HepG2 (cell line): ENCODE results near the gene ODC1. TPM values are rescaled to one million over a fixed set of nuclear protein-coding genes. Genes with fewer than 3 reads are reported as not detected.

ENCODE experiments used
- ATF1 ChIP-seq: IDR thresholded peaks from 2 replicates; pipeline ENCODE4 v1.6.1; 2016; ENCODE audit warnings: mild to moderate bottlenecking, control low read depth
- FOSL1 ChIP-seq: sonication (generic); formaldehyde crosslinking; IDR thresholded peaks from 2 replicates; pipeline ENCODE4 v1.9.0; 2021; ENCODE audit warnings: missing genetic modification reagents, borderline replicate concordance
- GABPA ChIP-seq, 2 experiments: IDR thresholded peaks; 2 replicates each; pipeline ENCODE4 v1.6.1; 2011 to 2016; ENCODE audit warnings: low read depth in 2 of 2, low read length in 1 of 2, missing biosample characterization in 1 of 2, missing genetic modification characterization in 1 of 2
- GATAD2A ChIP-seq: IDR thresholded peaks from 2 replicates; pipeline ENCODE4 v1.6.1; 2016
- HDAC1 ChIP-seq: sonication (generic); formaldehyde crosslinking; IDR thresholded peaks from 2 replicates; pipeline ENCODE4 v1.5.1; 2020; ENCODE audit warnings: mild to moderate bottlenecking, missing genetic modification reagents
- HDAC6 ChIP-seq: fragments of 200-600 bp; sonication (generic); IDR thresholded peaks from 2 replicates; pipeline ENCODE4 v1.7.0; 2017; ENCODE audit warnings: mild to moderate bottlenecking, antibody characterized with exemption, low read length, low read depth
- MAFG ChIP-seq: sonication (generic); formaldehyde crosslinking; IDR thresholded peaks from 2 replicates; pipeline ENCODE4 v1.5.1; 2020; ENCODE audit warnings: mild to moderate bottlenecking, missing genetic modification reagents
- PITX1 ChIP-seq: sonication (generic); formaldehyde crosslinking; IDR thresholded peaks from 2 replicates; pipeline ENCODE4 v1.5.1; 2020; ENCODE audit warnings: mild to moderate bottlenecking, missing genetic modification reagents
- RARA ChIP-seq: IDR thresholded peaks from 2 replicates; pipeline ENCODE4 v1.6.1; 2016; ENCODE audit warnings: missing genetic modification reagents, missing compliant biosample characterization
- TP53 ChIP-seq: sonication (generic); formaldehyde crosslinking; conservative IDR thresholded peaks from 2 replicates; pipeline ENCODE4 v1.4.0; 2020; ENCODE audit warnings: missing genetic modification reagents
- ZFP36L2 ChIP-seq: sonication (generic); formaldehyde crosslinking; IDR thresholded peaks from 2 replicates; pipeline ENCODE4 v1.4.0; 2020; ENCODE audit warnings: missing genetic modification reagents
- ZNF350 ChIP-seq: sonication (generic); formaldehyde crosslinking; IDR thresholded peaks from 2 replicates; pipeline ENCODE4 v1.4.0; 2020; ENCODE audit warnings: mild to moderate bottlenecking, low read depth, missing genetic modification reagents, borderline replicate concordance
- polyA plus RNA-seq, 8 experiments: library from polyadenylated mRNA; depleted of rRNA in 3 of 8; stranded (reverse) in 7 of 8; unstranded in 1 of 8; fragments of >200 nt; fragmentation: Illumina TruSeq in 4 of 8; extraction: Trizol in 4 of 8; gene quantifications; 2 replicates each; pipeline versions ENCODE4 v1.2.1 to v1.2.3, GENCODE V29; 2011 to 2016; ENCODE audit warnings: low read depth in 4 of 8, missing spikeins in 1 of 8, mixed read lengths in 1 of 8; ENCODE audit not compliant: insufficient read depth in 1 of 8
- total RNA-seq, 5 experiments: library from RNA; depleted of rRNA; stranded (reverse); fragments of >200 nt; fragmentation: Illumina TruSeq; extraction: Trizol; gene quantifications; 2 replicates each; pipeline ENCODE4 v1.2.3, GENCODE V29; 2016; ENCODE audit warnings: low read depth in 1 of 5
- TF ChIP-seq, protein P1 (sequence below): IDR thresholded peaks from 2 replicates; pipeline ENCODE4 v1.6.1; 2016; ENCODE audit warnings: missing compliant biosample characterization, missing genetic modification reagents, borderline replicate concordance
- TF ChIP-seq, protein P2 (sequence below): sonication (generic); formaldehyde crosslinking; IDR thresholded peaks from 2 replicates; pipeline ENCODE4 v1.4.0; 2020; ENCODE audit warnings: missing genetic modification reagents
- TF ChIP-seq, protein P3 (sequence below): sonication (generic); formaldehyde crosslinking; IDR thresholded peaks from 2 replicates; pipeline ENCODE4 v1.5.1; 2020; ENCODE audit warnings: mild to moderate bottlenecking, missing genetic modification reagents, moderate library complexity
- TF ChIP-seq, protein P4 (sequence below): sonication (generic); formaldehyde crosslinking; IDR thresholded peaks from 2 replicates; pipeline ENCODE4 v1.5.0; 2020; ENCODE audit warnings: mild to moderate bottlenecking, missing genetic modification reagents, borderline replicate concordance
- TF ChIP-seq, protein P5 (sequence below): sonication (generic); formaldehyde crosslinking; IDR thresholded peaks from 2 replicates; pipeline ENCODE4 v1.4.0; 2020; ENCODE audit warnings: missing genetic modification reagents

Gene ODC1
- total and polyA plus RNA-seq, 2 of the 13 experiments (the other 11 are each of a cell fraction or from before 2014, with no cell fraction given), result 142 to 371 TPM

DNA sequence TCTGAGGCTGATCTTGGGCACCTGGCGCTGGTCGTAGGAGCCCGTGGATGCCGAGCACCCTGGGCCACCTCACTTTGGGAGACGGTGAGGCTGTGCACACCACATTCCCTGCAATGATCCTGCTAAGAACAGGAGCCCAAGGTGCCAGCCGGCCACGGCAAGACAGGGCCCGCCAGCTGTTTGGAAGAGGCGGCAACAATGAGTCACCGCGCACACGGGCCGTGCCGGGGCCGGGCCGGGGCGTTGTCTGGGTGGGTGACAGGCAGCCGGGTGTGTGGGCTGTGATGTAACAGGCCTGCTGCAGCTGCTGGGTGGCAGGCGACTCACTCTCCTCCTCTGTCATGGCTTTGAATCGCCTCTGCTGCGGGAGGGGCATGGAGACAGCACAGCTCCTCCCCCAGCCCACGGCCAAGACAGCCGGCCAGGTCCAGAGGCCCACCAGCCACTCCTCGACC is 49.7 kb upstream of the ODC1 start (continued):
- TF ChIP-seq RARA (CRISPR knock-in tag), result peak; percentile 64
- peak; percentile 35; the same call in 1 of the 2 replicates for TF ChIP-seq ZNF350 (CRISPR knock-in tag)
- no peak for TF ChIP-seq ATF1 (CRISPR knock-in tag)
- TF ChIP-seq, protein P1, sequence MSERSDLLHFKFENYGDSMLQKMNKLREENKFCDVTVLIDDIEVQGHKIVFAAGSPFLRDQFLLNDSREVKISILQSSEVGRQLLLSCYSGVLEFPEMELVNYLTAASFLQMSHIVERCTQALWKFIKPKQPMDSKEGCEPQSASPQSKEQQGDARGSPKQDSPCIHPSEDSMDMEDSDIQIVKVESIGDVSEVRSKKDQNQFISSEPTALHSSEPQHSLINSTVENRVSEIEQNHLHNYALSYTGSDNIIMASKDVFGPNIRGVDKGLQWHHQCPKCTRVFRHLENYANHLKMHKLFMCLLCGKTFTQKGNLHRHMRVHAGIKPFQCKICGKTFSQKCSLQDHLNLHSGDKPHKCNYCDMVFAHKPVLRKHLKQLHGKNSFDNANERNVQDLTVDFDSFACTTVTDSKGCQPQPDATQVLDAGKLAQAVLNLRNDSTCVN (CRISPR knock-in tag), result 0 out of 2 replicates have a peak, but pooled peaks have one; percentile 32
- no peak for TF ChIP-seq GABPA (IDR thresholded peaks at IDR 0.05; ENCODE audit: low read depth, low read length)
- no peak for TF ChIP-seq GABPA (CRISPR knock-in tag; IDR thresholded peaks at IDR 0.05; ENCODE audit: low read depth)
- TF ChIP-seq HDAC1, result peak; percentile 53; the same call in 1 of the 2 replicates
- TF ChIP-seq, protein P2, sequence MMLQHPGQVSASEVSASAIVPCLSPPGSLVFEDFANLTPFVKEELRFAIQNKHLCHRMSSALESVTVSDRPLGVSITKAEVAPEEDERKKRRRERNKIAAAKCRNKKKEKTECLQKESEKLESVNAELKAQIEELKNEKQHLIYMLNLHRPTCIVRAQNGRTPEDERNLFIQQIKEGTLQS, result peak; percentile 81
- TF ChIP-seq GATAD2A (CRISPR knock-in tag), result 0 out of 2 replicates have a peak, but pooled peaks have one; percentile 30
- TF ChIP-seq TP53 (CRISPR knock-in tag), result no peak
- TF ChIP-seq HDAC6, result no peak
- TF ChIP-seq, protein P3, sequence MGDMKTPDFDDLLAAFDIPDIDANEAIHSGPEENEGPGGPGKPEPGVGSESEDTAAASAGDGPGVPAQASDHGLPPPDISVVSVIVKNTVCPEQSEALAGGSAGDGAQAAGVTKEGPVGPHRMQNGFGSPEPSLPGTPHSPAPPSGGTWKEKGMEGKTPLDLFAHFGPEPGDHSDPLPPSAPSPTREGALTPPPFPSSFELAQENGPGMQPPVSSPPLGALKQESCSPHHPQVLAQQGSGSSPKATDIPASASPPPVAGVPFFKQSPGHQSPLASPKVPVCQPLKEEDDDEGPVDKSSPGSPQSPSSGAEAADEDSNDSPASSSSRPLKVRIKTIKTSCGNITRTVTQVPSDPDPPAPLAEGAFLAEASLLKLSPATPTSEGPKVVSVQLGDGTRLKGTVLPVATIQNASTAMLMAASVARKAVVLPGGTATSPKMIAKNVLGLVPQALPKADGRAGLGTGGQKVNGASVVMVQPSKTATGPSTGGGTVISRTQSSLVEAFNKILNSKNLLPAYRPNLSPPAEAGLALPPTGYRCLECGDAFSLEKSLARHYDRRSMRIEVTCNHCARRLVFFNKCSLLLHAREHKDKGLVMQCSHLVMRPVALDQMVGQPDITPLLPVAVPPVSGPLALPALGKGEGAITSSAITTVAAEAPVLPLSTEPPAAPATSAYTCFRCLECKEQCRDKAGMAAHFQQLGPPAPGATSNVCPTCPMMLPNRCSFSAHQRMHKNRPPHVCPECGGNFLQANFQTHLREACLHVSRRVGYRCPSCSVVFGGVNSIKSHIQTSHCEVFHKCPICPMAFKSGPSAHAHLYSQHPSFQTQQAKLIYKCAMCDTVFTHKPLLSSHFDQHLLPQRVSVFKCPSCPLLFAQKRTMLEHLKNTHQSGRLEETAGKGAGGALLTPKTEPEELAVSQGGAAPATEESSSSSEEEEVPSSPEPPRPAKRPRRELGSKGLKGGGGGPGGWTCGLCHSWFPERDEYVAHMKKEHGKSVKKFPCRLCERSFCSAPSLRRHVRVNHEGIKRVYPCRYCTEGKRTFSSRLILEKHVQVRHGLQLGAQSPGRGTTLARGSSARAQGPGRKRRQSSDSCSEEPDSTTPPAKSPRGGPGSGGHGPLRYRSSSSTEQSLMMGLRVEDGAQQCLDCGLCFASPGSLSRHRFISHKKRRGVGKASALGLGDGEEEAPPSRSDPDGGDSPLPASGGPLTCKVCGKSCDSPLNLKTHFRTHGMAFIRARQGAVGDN (CRISPR knock-in tag), result peak; percentile 58; the same call in 1 of the 2 replicates
- peak; percentile 66 for TF ChIP-seq FOSL1 (CRISPR knock-in tag)
- TF ChIP-seq PITX1 (CRISPR knock-in tag), result no peak
- TF ChIP-seq, protein P4, sequence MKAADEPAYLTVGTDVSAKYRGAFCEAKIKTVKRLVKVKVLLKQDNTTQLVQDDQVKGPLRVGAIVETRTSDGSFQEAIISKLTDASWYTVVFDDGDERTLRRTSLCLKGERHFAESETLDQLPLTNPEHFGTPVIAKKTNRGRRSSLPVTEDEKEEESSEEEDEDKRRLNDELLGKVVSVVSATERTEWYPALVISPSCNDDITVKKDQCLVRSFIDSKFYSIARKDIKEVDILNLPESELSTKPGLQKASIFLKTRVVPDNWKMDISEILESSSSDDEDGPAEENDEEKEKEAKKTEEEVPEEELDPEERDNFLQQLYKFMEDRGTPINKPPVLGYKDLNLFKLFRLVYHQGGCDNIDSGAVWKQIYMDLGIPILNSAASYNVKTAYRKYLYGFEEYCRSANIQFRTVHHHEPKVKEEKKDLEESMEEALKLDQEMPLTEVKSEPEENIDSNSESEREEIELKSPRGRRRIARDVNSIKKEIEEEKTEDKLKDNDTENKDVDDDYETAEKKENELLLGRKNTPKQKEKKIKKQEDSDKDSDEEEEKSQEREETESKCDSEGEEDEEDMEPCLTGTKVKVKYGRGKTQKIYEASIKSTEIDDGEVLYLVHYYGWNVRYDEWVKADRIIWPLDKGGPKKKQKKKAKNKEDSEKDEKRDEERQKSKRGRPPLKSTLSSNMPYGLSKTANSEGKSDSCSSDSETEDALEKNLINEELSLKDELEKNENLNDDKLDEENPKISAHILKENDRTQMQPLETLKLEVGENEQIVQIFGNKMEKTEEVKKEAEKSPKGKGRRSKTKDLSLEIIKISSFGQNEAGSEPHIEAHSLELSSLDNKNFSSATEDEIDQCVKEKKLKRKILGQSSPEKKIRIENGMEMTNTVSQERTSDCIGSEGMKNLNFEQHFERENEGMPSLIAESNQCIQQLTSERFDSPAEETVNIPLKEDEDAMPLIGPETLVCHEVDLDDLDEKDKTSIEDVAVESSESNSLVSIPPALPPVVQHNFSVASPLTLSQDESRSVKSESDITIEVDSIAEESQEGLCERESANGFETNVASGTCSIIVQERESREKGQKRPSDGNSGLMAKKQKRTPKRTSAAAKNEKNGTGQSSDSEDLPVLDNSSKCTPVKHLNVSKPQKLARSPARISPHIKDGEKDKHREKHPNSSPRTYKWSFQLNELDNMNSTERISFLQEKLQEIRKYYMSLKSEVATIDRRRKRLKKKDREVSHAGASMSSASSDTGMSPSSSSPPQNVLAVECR (CRISPR knock-in tag), result 0 out of 2 replicates have a peak, but pooled peaks have one; percentile 15
- no peak for TF ChIP-seq MAFG (CRISPR knock-in tag)
- TF ChIP-seq, protein P5, sequence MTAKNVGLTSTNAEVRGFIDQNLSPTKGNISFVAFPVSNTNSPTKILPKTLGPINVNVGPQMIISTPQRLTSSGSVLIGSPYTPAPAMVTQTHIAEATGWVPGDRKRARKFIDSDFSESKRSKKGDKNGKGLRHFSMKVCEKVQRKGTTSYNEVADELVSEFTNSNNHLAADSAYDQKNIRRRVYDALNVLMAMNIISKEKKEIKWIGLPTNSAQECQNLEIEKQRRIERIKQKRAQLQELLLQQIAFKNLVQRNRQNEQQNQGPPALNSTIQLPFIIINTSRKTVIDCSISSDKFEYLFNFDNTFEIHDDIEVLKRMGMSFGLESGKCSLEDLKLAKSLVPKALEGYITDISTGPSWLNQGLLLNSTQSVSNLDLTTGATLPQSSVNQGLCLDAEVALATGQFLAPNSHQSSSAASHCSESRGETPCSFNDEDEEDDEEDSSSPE (CRISPR knock-in tag), result no peak
- no peak for TF ChIP-seq ZFP36L2
